Left kidney (tissue), 2 donors: ENCODE measurements around the gene FOXN4. TPM values are rescaled to one million over a fixed set of nuclear protein-coding genes. Genes with fewer than 3 reads are reported as not detected.

Experiments used
- DNase-seq: peaks from one replicate; pipeline ENCODE4 v3.0.0-alpha.2; 2013
- polyA plus RNA-seq: library from polyadenylated mRNA; unstranded; fragments of 120-200 nt; gene quantifications from one replicate; pipeline ENCODE4 v1.2.1, GENCODE V29; 2013; ENCODE audit not compliant: insufficient read length

Gene FOXN4
- polyA plus RNA-seq, 1 donor: 2.9 TPM

GRCh38 chr12:109307051-109307450, 2.0 kb downstream of the FOXN4 start:
- DNase-seq: no peak

- no peak for DNase-seq
Measured at GRCh38 chr12:109305547-109305946, 3.5 kb downstream of the FOXN4 start.

- DNase-seq: no peak
Measured at GRCh38 chr12:109304485-109304884, 4.6 kb downstream of the FOXN4 start.

GRCh38 chr12:109302770-109303169, 6.3 kb downstream of the FOXN4 start:
- DNase-seq: no peak

- DNase-seq: no peak
Measured at GRCh38 chr12:109302358-109302757, 6.7 kb downstream of the FOXN4 start.

GRCh38 chr12:109301643-109302168, 7.4 kb downstream of the FOXN4 start:
- DNase-seq: no peak

- DNase-seq: no peak
Measured at GRCh38 chr12:109299849-109300248, 9.2 kb downstream of the FOXN4 start.

GRCh38 chr12:109296431-109296830, 12.7 kb downstream of the FOXN4 start:
- DNase-seq: no peak

GRCh38 chr12:109295764-109296425, 13.2 kb downstream of the FOXN4 start:
- DNase-seq: no peak

GRCh38 chr12:109294286-109294796, 14.7 kb downstream of the FOXN4 start:
- no peak for DNase-seq

GRCh38 chr12:109293106-109293505, 16.0 kb downstream of the FOXN4 start:
- no peak for DNase-seq

- no peak for DNase-seq
Measured at GRCh38 chr12:109292342-109292711, 16.8 kb downstream of the FOXN4 start.

GRCh38 chr12:109291521-109292341, 17.4 kb downstream of the FOXN4 start:
- peak; percentile 84 for DNase-seq

- no peak for DNase-seq
Measured at GRCh38 chr12:109291117-109291516, 18.0 kb downstream of the FOXN4 start.

- DNase-seq: no peak
Measured at GRCh38 chr12:109290061-109290460, 19.0 kb downstream of the FOXN4 start.

GRCh38 chr12:109289551-109289950, 19.5 kb downstream of the FOXN4 start:
- no peak for DNase-seq

GRCh38 chr12:109289004-109289403, 20.1 kb downstream of the FOXN4 start:
- DNase-seq: no peak

GRCh38 chr12:109288571-109288970, 20.5 kb downstream of the FOXN4 start:
- DNase-seq: no peak

GRCh38 chr12:109287811-109288469, 21.1 kb downstream of the FOXN4 start:
- no peak for DNase-seq

- no peak for DNase-seq
Measured at GRCh38 chr12:109287181-109287580, 21.9 kb downstream of the FOXN4 start.

- no peak for DNase-seq
Measured at GRCh38 chr12:109286652-109287051, 22.4 kb downstream of the FOXN4 start.

GRCh38 chr12:109286252-109286651, 22.8 kb downstream of the FOXN4 start:
- no peak for DNase-seq

GRCh38 chr12:109284392-109284791, 24.7 kb downstream of the FOXN4 start:
- no peak for DNase-seq
